CD4-positive, CD25-positive, alpha-beta regulatory T cell (primary cell): ENCODE results near the gene PCDHB3. TPM values are rescaled to one million over a fixed set of nuclear protein-coding genes. Genes with fewer than 3 reads are reported as not detected.
"Not testable (repeated sequence)": the region's sequence is repeated elsewhere in the genome, so short reads cannot be mapped to it uniquely, and the experiment has no call there.

Experiments used
- ATAC-seq, 2 donors: fragments of 150-1000 bp; cut with Tn5 transposase; one replicate each; pipeline ENCODE4 v1.10.0; 2021; ENCODE audit warnings: low read depth in 2 of 2, moderate number of reproducible peaks in 2 of 2, moderate library complexity in 1 of 2
- DNase-seq, 3 donors: peaks; one replicate each; pipeline versions ENCODE4 v3.0.0 to v3.0.0-alpha.2; 2012 to 2022; ENCODE audit warnings: mixed read lengths in 1 of 3
- H3K27ac ChIP-seq: one replicate; pipeline ENCODE4 v1.7.0; 2013; ENCODE audit warnings: mild to moderate bottlenecking, low read length; ENCODE audit not compliant: insufficient read depth, poor library complexity, severe bottlenecking
- H3K27me3 ChIP-seq: one replicate; pipeline ENCODE4 v1.7.0; 2013; ENCODE audit warnings: low read length; ENCODE audit not compliant: control insufficient read depth, insufficient read depth
- H3K36me3 ChIP-seq: one replicate; pipeline ENCODE4 v1.7.0; 2013; ENCODE audit warnings: mild to moderate bottlenecking, low read length, moderate library complexity; ENCODE audit not compliant: control insufficient read depth, insufficient read depth
- H3K4me1 ChIP-seq: 2 replicates; pipeline ENCODE4 v1.7.0; 2013; ENCODE audit warnings: mild to moderate bottlenecking, low read length; ENCODE audit not compliant: insufficient read depth, control insufficient read depth, poor library complexity, severe bottlenecking
- H3K4me3 ChIP-seq: one replicate; pipeline ENCODE4 v1.7.0; 2013; ENCODE audit warnings: low read depth, mild to moderate bottlenecking, low read length, moderate library complexity
- H3K9me3 ChIP-seq, 2 experiments: 1 replicate in 1 of 2; 2 replicates in 1 of 2; pipeline ENCODE4 v1.7.0; 2013; ENCODE audit warnings: low read length in 2 of 2, mild to moderate bottlenecking in 1 of 2, moderate library complexity in 1 of 2; ENCODE audit not compliant: control insufficient read depth in 2 of 2
- H3K27ac Mint-ChIP-seq, 3 donors: one replicate each; pipeline ENCODE4 v1.8.0; 2020 to 2022; ENCODE audit warnings: mild to moderate bottlenecking in 3 of 3, mixed read lengths in 3 of 3, moderate library complexity in 2 of 3
- H3K27me3 Mint-ChIP-seq: one replicate; pipeline ENCODE4 v1.8.0; 2022; ENCODE audit warnings: mild to moderate bottlenecking, mixed read lengths
- H3K36me3 Mint-ChIP-seq: one replicate; pipeline ENCODE4 v1.8.0; 2020; ENCODE audit warnings: mixed read lengths
- H3K4me1 Mint-ChIP-seq, 4 donors: one replicate each; pipeline ENCODE4 v1.8.0; 2020 to 2022; ENCODE audit warnings: mixed read lengths in 4 of 4, mild to moderate bottlenecking in 1 of 4
- H3K4me3 Mint-ChIP-seq, 4 donors: one replicate each; pipeline ENCODE4 v1.8.0; 2020 to 2022; ENCODE audit warnings: mild to moderate bottlenecking in 4 of 4, mixed read lengths in 4 of 4, moderate library complexity in 3 of 4
- H3K9me3 Mint-ChIP-seq, 7 donors: one replicate each; pipeline ENCODE4 v1.8.0; 2020 to 2022; ENCODE audit warnings: mixed read lengths in 7 of 7, mild to moderate bottlenecking in 3 of 7, moderate library complexity in 2 of 7
- polyA plus RNA-seq, 4 donors: library from polyadenylated mRNA; unstranded; fragments of 300-500 nt; fragmentation: Illumina TruSeq; gene quantifications; one replicate each; pipeline ENCODE4 v1.2.3, GENCODE V29; 2021
- total RNA-seq: library from RNA; stranded (reverse); gene quantifications from one replicate; pipeline ENCODE4 v1.2.3, GENCODE V29; 2022

Gene PCDHB3
- total and polyA plus RNA-seq, 5 donors from 2014 or later: not detected

DNA sequence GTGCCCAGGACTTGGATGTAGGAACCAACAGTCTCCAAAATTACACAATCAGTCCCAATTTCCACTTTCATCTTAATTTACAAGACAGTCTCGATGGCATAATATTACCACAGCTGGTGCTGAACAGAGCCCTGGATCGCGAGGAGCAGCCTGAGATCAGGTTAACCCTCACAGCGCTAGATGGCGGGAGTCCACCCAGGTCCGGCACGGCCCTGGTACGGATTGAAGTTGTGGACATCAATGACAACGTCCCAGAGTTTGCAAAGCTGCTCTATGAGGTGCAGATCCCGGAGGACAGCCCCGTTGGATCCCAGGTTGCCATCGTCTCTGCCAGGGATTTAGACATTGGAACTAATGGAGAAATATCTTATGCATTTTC lies 5.0 kb upstream of the PCDHB3 start:
- Histone ChIP-seq H3K4me3 (no peak overlapping the region), H3K9me3 (peaks cover 8 to 11% of the 10 kb centered on the region in 2 experiments), H3K36me3 (no peaks in the 10 kb centered on the region), H3K27me3 (no peaks in the 10 kb centered on the region), H3K4me1 (no peaks in the 10 kb centered on the region), H3K27ac (no peak overlapping the region)
- no peak for ATAC-seq
- H3K4me3 Mint-ChIP-seq: no peak overlapping the region
- DNase-seq: no peak
- H3K27me3 Mint-ChIP-seq: peaks cover 30% of the 10 kb centered on the region
- H3K9me3 Mint-ChIP-seq: peaks cover 0 to 22% (median 10%) of the 10 kb centered on the region in 7 donors
- no peaks in the 10 kb centered on the region for H3K4me1 Mint-ChIP-seq
- no peaks in the 10 kb centered on the region for H3K36me3 Mint-ChIP-seq
- H3K27ac Mint-ChIP-seq: no peak overlapping the region

GRCh38 chr5:141096181-141096580 lies 4.1 kb upstream of the PCDHB3 start:
- not testable (repeated sequence) for H3K36me3 Mint-ChIP-seq, H3K27ac Mint-ChIP-seq, H3K27ac ChIP-seq, H3K4me1 Mint-ChIP-seq, H3K4me3 Mint-ChIP-seq, H3K4me3 ChIP-seq, DNase-seq, ATAC-seq, H3K36me3 ChIP-seq, H3K4me1 ChIP-seq, H3K27me3 ChIP-seq
- peaks cover 30% of the 10 kb centered on the region for H3K27me3 Mint-ChIP-seq
- peaks cover 11 to 18% of the 10 kb centered on the region in 2 experiments for H3K9me3 ChIP-seq
- H3K9me3 Mint-ChIP-seq: peaks cover 4 to 25% (median 13%) of the 10 kb centered on the region in 7 donors

DNA sequence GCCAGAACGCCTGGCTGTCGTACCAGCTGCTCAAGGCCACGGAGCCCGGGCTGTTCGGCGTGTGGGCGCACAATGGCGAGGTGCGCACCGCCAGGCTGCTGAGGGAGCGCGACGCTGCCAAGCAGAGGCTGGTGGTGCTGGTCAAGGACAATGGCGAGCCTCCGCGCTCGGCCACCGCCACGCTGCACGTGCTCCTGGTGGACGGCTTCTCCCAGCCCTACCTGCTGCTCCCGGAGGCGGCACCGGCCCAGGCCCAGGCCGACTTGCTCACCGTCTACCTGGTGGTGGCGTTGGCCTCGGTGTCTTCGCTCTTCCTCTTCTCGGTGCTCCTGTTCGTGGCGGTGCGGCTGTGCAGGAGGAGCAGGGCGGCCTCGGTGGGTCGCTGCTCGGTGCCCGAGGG lies 3.7 kb upstream of the PCDHB3 start:
- not testable (repeated sequence) for H3K27ac ChIP-seq, H3K4me3 ChIP-seq, H3K36me3 Mint-ChIP-seq, H3K4me3 Mint-ChIP-seq, ATAC-seq, H3K27ac Mint-ChIP-seq, H3K4me1 Mint-ChIP-seq, H3K4me1 ChIP-seq, DNase-seq, H3K36me3 ChIP-seq, H3K27me3 ChIP-seq
- Mint-ChIP-seq H3K9me3 (peaks cover 4 to 29% (median 13%) of the 10 kb centered on the region in 7 donors), H3K27me3 (peaks cover 30% of the 10 kb centered on the region)
- H3K9me3 ChIP-seq: peaks cover 11 to 20% of the 10 kb centered on the region in 2 experiments

DNA sequence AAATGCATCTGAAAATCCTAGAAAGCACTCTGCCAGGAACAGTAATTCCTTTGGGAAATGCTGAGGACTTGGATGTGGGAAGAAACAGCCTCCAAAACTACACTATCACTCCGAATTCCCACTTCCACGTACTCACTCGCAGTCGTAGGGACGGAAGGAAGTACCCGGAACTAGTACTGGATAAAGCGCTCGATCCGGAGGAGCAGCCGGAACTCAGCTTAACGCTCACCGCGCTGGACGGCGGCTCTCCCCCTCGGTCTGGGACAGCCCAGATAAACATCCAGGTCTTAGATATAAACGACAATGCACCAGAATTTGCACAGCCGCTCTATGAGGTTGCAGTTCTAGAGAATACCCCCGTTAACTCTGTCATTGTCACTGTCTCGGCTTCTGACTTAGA lies 786 bp downstream of the PCDHB3 start:
- peaks cover 10% of the 10 kb centered on the region for H3K27me3 Mint-ChIP-seq
- no peaks in the 10 kb centered on the region for H3K36me3 Mint-ChIP-seq
- no peaks in the 10 kb centered on the region for H3K36me3 ChIP-seq
- H3K4me1 ChIP-seq: no peaks in the 10 kb centered on the region
- H3K9me3 ChIP-seq: peaks cover 3 to 9% of the 10 kb centered on the region in 2 experiments
- H3K27ac Mint-ChIP-seq: no peak overlapping the region
- H3K27ac ChIP-seq: no peak overlapping the region
- ATAC-seq (no peak), DNase-seq (no peak)
- H3K4me3 ChIP-seq: no peak overlapping the region
- no peak overlapping the region for H3K4me3 Mint-ChIP-seq
- no peaks in the 10 kb centered on the region for H3K4me1 Mint-ChIP-seq
- no peaks in the 10 kb centered on the region for H3K27me3 ChIP-seq
- H3K9me3 Mint-ChIP-seq: peaks cover 0 to 16% (median 12%) of the 10 kb centered on the region in 7 donors

DNA sequence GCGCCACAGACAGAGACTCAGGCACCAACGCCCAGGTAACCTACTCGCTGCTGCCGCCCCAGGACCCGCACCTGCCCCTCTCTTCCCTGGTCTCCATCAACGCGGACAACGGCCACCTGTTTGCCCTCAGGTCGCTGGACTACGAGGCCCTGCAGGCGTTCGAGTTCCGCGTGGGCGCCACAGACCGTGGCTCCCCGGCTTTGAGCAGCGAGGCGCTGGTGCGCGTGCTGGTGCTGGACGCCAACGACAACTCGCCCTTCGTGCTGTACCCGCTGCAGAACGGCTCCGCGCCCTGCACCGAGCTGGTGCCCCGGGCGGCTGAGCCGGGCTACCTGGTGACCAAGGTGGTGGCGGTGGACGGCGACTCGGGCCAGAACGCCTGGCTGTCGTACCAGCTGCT lies 1.8 kb downstream of the PCDHB3 start:
- H3K27ac Mint-ChIP-seq, H3K36me3 ChIP-seq, ATAC-seq, DNase-seq, H3K4me1 ChIP-seq, H3K36me3 Mint-ChIP-seq, H3K9me3 ChIP-seq, H3K4me1 Mint-ChIP-seq, H3K27ac ChIP-seq, H3K27me3 ChIP-seq, H3K4me3 ChIP-seq, H3K4me3 Mint-ChIP-seq: not testable (repeated sequence)
- Mint-ChIP-seq H3K9me3 (peaks cover 0 to 19% (median 12%) of the 10 kb centered on the region in 7 donors), H3K27me3 (peaks cover 10% of the 10 kb centered on the region)

- not testable (repeated sequence) for H3K4me3 ChIP-seq, H3K4me1 ChIP-seq, H3K27me3 ChIP-seq, H3K9me3 ChIP-seq, H3K4me1 Mint-ChIP-seq, H3K36me3 Mint-ChIP-seq, H3K27ac ChIP-seq, DNase-seq, ATAC-seq, H3K27ac Mint-ChIP-seq, H3K36me3 ChIP-seq, H3K4me3 Mint-ChIP-seq
- H3K9me3 Mint-ChIP-seq: peaks cover 0 to 21% (median 12%) of the 10 kb centered on the region in 7 donors
- peaks cover 10% of the 10 kb centered on the region for H3K27me3 Mint-ChIP-seq
These were observed 2.2 kb downstream of the PCDHB3 start for GRCh38 chr5:141102471-141102870.

DNA sequence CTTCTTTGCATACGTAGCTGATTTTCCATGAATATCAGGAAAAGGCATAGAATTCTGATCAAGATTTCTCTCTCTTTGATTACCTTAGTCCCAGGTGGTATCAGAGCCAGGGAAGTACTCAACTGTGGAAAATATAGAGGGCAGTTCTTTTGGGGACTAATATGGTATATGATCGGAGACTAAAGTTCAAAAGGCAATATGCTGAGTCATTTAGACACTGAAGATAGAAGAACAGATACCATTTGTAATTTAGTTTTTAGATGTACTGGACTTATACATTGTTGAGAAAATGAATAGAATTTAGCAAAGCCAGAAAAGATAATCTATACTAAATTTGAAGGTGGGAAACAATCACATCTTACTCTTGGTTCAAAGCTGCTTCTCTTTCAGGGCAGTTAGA lies 5.1 kb downstream of the PCDHB3 start:
- H3K9me3 Mint-ChIP-seq: peaks cover 0 to 27% (median 7%) of the 10 kb centered on the region in 7 donors
- no peak overlapping the region for H3K4me3 ChIP-seq
- H3K4me1 Mint-ChIP-seq: no peaks in the 10 kb centered on the region
- H3K9me3 ChIP-seq: peaks cover 3 to 8% of the 10 kb centered on the region in 2 experiments
- no peak overlapping the region for H3K27ac ChIP-seq
- no peaks in the 10 kb centered on the region for H3K4me1 ChIP-seq
- no peak for ATAC-seq
- no peaks in the 10 kb centered on the region for H3K27me3 Mint-ChIP-seq
- no peak overlapping the region for H3K4me3 Mint-ChIP-seq
- no peak overlapping the region for H3K27ac Mint-ChIP-seq
- no peaks in the 10 kb centered on the region for H3K27me3 ChIP-seq
- no peaks in the 10 kb centered on the region for H3K36me3 ChIP-seq
- no peaks in the 10 kb centered on the region for H3K36me3 Mint-ChIP-seq
- no peak for DNase-seq

GRCh38 chr5:141119250-141119649 lies 19.0 kb downstream of the PCDHB3 start:
- peaks cover 0 to 36% (median 10%) of the 10 kb centered on the region in 7 donors for H3K9me3 Mint-ChIP-seq

More at GRCh38 chr5:141119250-141119649, 19.0 kb downstream of the PCDHB3 start:
- H3K36me3 Mint-ChIP-seq: no peaks in the 10 kb centered on the region
- DNase-seq (no peak), ATAC-seq (no peak)
- H3K27me3 Mint-ChIP-seq: no peaks in the 10 kb centered on the region
- H3K27ac Mint-ChIP-seq: no peak overlapping the region
- Histone ChIP-seq H3K27me3 (no peaks in the 10 kb centered on the region), H3K4me3 (no peak overlapping the region), H3K4me1 (no peaks in the 10 kb centered on the region), H3K27ac (no peak overlapping the region), H3K36me3 (no peaks in the 10 kb centered on the region), H3K9me3 (peaks cover 7 to 12% of the 10 kb centered on the region in 2 experiments)
- no peak overlapping the region for H3K4me3 Mint-ChIP-seq
- H3K4me1 Mint-ChIP-seq: peaks cover 0 to 2% (median 0%) of the 10 kb centered on the region in 4 donors
